Neural progenitor cell (in vitro differentiated cells): Measurements from ENCODE around the gene NDUFV3.

Experiments used
- CTCF ChIP-seq: fragments of 200-600 bp; sonication (generic); IDR thresholded peaks from 2 replicates; pipeline ENCODE4 v1.5.1; 2017; ENCODE audit warnings: antibody characterized with exemption, mild to moderate bottlenecking
- EZH2 ChIP-seq: fragments of 200-600 bp; sonication (generic); IDR thresholded peaks from 2 replicates; pipeline ENCODE4 v1.6.1; 2017; ENCODE audit warnings: antibody characterized with exemption, mild to moderate bottlenecking, moderate library complexity

- no peak for TF ChIP-seq CTCF
- no peak for TF ChIP-seq EZH2
Observed at GRCh38 chr21:42847726-42848125, 45.4 kb upstream of the NDUFV3 start.
